Activated naive CD8-positive, alpha-beta T cell treated with anti-CD3 and anti-CD28 coated beads for 36 hours (primary cell): ENCODE measurements around the gene RABAC1. TPM values are rescaled to one million over a fixed set of nuclear protein-coding genes. Genes with fewer than 3 reads are reported as not detected.

Experiments
- DNase-seq: peaks from one replicate; pipeline ENCODE4 v3.0.0; 2021
- H3K27ac Mint-ChIP-seq: one replicate; pipeline ENCODE4 v1.8.0; 2022; ENCODE audit warnings: mild to moderate bottlenecking, moderate library complexity, mixed read lengths
- H3K27me3 Mint-ChIP-seq: one replicate; pipeline ENCODE4 v1.8.0; 2022; ENCODE audit warnings: mild to moderate bottlenecking, mixed read lengths
- H3K36me3 Mint-ChIP-seq: one replicate; pipeline ENCODE4 v1.8.0; 2021; ENCODE audit warnings: mild to moderate bottlenecking, mixed read lengths
- H3K4me1 Mint-ChIP-seq: one replicate; pipeline ENCODE4 v1.8.0; 2021; ENCODE audit warnings: mixed read lengths
- H3K4me3 Mint-ChIP-seq: one replicate; pipeline ENCODE4 v1.8.0; 2022; ENCODE audit warnings: mild to moderate bottlenecking, moderate library complexity, mixed read lengths
- H3K9me3 Mint-ChIP-seq: one replicate; pipeline ENCODE4 v1.8.0; 2022; ENCODE audit warnings: mixed read lengths
- total RNA-seq, 2 experiments: library from RNA; stranded (reverse); gene quantifications; one replicate each; pipeline ENCODE4 v1.2.3, GENCODE V29; 2021

Gene RABAC1
- total RNA-seq, 2 experiments from 2014 or later = 46.9 to 50.7 TPM

DNA sequence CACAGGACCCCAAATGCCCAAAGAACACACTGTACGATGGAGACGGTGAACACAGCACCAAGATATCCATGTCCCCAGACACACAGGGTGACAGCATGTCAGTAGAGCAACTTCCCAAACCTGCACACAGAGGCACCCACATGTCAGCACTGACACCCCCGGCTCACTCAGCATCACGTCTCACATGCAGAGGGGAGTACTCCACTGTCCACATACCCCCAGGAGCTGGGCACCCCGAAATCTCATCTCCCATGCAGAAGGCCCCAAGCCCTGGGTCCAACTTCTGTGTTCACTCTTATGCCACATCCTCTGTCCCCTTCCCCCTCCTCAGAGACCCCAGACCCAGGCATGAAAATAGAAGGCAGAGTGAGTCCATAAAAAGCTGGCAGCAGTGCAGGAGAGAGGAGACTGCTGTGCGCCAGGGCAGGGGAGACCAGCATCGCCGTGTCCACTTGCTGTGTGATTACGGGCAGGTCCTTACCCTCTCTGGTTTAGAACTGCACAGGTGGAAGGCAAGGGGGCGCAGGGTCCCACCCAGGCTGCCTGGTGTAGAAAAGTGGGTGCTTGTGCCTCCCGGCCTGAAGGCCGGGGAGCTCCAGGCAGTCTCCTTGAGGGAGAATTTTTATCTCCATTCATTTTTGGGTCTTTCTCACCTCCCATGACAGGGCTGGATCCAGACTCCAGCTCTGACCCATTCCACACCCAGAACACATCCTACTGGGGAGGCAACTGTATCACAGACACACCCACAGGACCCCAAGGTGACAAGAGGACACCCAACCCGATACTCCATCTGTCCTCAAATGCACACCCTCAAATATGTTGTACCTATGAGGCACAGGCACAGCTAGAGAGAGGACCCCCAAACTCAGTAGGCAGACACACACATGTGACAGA is 47.9 kb downstream of the RABAC1 start:
- Mint-ChIP-seq H3K4me1 (peaks cover 25% of the 10 kb centered on the region), H3K4me3 (no peak overlapping the region)

GRCh38 chr19:41910240-41910991 is 48.7 kb downstream of the RABAC1 start:
- peaks cover 32% of the 10 kb centered on the region for H3K4me1 Mint-ChIP-seq
- peaks cover 28% of the 10 kb centered on the region for H3K27me3 Mint-ChIP-seq
- DNase-seq = no peak
- no peaks in the 10 kb centered on the region for H3K9me3 Mint-ChIP-seq
- no peak overlapping the region for H3K4me3 Mint-ChIP-seq
- H3K36me3 Mint-ChIP-seq = peaks cover 7% of the 10 kb centered on the region
- peak overlapping the region; percentile 1 for H3K27ac Mint-ChIP-seq

More for the DNA sequence above, 47.9 kb downstream of the RABAC1 start:
- peaks cover 4% of the 10 kb centered on the region for H3K36me3 Mint-ChIP-seq
- H3K27ac Mint-ChIP-seq = no peak overlapping the region
- DNase-seq = no peak
- H3K27me3 Mint-ChIP-seq = peaks cover 28% of the 10 kb centered on the region
- no peaks in the 10 kb centered on the region for H3K9me3 Mint-ChIP-seq

GRCh38 chr19:41909706-41910105 is 49.4 kb downstream of the RABAC1 start:
- no peak for DNase-seq
- H3K4me1 Mint-ChIP-seq = peaks cover 33% of the 10 kb centered on the region
- H3K27me3 Mint-ChIP-seq = peaks cover 28% of the 10 kb centered on the region
- peaks cover 8% of the 10 kb centered on the region for H3K36me3 Mint-ChIP-seq
- H3K9me3 Mint-ChIP-seq = no peaks in the 10 kb centered on the region
- no peak overlapping the region for H3K27ac Mint-ChIP-seq
- no peak overlapping the region for H3K4me3 Mint-ChIP-seq

- no peak for DNase-seq
- Mint-ChIP-seq H3K27ac (no peak overlapping the region), H3K9me3 (no peaks in the 10 kb centered on the region), H3K4me3 (no peak overlapping the region), H3K4me1 (peaks cover 32% of the 10 kb centered on the region), H3K27me3 (peaks cover 21% of the 10 kb centered on the region), H3K36me3 (peaks cover 14% of the 10 kb centered on the region)
These were observed 50.2 kb downstream of the RABAC1 start for GRCh38 chr19:41908724-41909464.

DNA sequence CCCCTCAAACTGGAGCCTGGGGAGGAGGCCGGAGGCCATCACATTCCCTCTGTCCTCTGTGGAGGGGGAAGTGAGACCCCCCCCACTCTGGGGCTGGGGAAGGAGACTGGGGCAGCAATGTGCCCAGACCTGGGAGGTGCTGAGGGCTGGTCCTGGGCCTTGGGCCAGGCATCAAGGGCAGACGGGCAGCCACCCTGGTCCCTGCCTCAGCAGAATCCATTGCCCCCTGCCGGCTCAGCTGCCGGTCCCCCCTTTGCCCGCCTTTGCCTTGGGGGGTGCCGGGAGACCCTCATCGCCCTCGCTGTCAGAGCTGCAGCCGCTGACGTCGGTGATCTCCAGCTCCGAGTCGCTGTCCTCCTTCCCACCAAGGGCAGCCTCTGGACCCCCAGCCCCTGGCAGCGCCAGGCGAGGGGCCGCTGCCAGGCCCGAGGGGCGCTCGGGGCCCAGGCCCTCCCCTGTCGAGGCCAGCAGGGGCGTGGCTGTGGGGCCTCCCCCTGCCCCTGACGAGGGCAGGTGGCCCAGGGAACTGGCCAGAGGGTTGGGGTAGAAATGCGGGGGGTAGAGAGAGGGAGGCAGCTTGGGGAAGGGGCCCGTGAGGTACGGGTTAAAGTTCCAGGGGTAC is 51.0 kb downstream of the RABAC1 start:
- Mint-ChIP-seq H3K4me1 (peaks cover 36% of the 10 kb centered on the region), H3K27me3 (peaks cover 14% of the 10 kb centered on the region), H3K36me3 (peaks cover 18% of the 10 kb centered on the region), H3K27ac (no peak overlapping the region), H3K9me3 (no peaks in the 10 kb centered on the region), H3K4me3 (no peak overlapping the region)
- no peak for DNase-seq

- Mint-ChIP-seq H3K4me3 (no peak overlapping the region), H3K4me1 (peaks cover 33% of the 10 kb centered on the region), H3K27ac (peak overlapping the region; percentile 1), H3K36me3 (peaks cover 22% of the 10 kb centered on the region), H3K9me3 (no peaks in the 10 kb centered on the region), H3K27me3 (peaks cover 6% of the 10 kb centered on the region)
- no peak for DNase-seq
These were observed 52.0 kb downstream of the RABAC1 start for GRCh38 chr19:41906916-41907680.

Other genes with a start within 250 kb of the RABAC1 start
- not detected for gene CEACAM6, start 203.8 kb downstream of the RABAC1 start, total RNA-seq
- gene CEACAM3, start 162.7 kb downstream of the RABAC1 start, total RNA-seq = not detected
- gene LYPD4, start 114.6 kb downstream of the RABAC1 start, total RNA-seq = not detected
- gene DMRTC2, start 114.3 kb downstream of the RABAC1 start, total RNA-seq = not detected
- gene RPS19, start 99.1 kb downstream of the RABAC1 start, total RNA-seq = 1,000 to 10,000 TPM; 3,012 to 3,178 TPM
- gene CD79A, start 82.0 kb downstream of the RABAC1 start, total RNA-seq = 10 to 100 TPM; 28.8 to 32.2 TPM
- gene ARHGEF1, start 76.1 kb downstream of the RABAC1 start, total RNA-seq = 100 to 1,000 TPM; 285 to 295 TPM
- 1 to 10 TPM; 1.1 to 1.2 TPM for gene ERFL, start 30.9 kb downstream of the RABAC1 start, total RNA-seq
- gene ATP1A3, start 34.9 kb upstream of the RABAC1 start, total RNA-seq = 1 to 10 TPM; 4.3 to 4.8 TPM
- under 1 TPM; 0.58 to 0.74 TPM for gene GRIK5, start 110.9 kb upstream of the RABAC1 start, total RNA-seq
- gene ZNF574, start 116.8 kb upstream of the RABAC1 start, total RNA-seq = 10 to 100 TPM; 15.5 to 16.0 TPM
- 10 to 100 TPM; 50.8 to 52.2 TPM for gene POU2F2, start 173.1 kb upstream of the RABAC1 start, total RNA-seq